Spinal cord (tissue), 10 donors: Measurements from ENCODE around the gene KLF9. TPM values are rescaled to one million over a fixed set of nuclear protein-coding genes. Genes with fewer than 3 reads are reported as not detected.

Experiments
- DNase-seq, 6 donors: peaks; one replicate each; pipeline versions ENCODE4 v3.0.0 to v3.0.0-alpha.2; 2013 to 2015; ENCODE audit warnings: low spot score in 6 of 6, low read depth in 4 of 6
- H3K27ac ChIP-seq: one replicate; pipeline ENCODE4 v1.5.1; 2013; ENCODE audit warnings: low read depth, low read length, control low read depth
- H3K27me3 ChIP-seq: one replicate; pipeline ENCODE4 v1.6.1; 2013; ENCODE audit warnings: low read length; ENCODE audit not compliant: control insufficient read depth, insufficient read depth
- H3K36me3 ChIP-seq: one replicate; pipeline ENCODE4 v1.6.1; 2013; ENCODE audit warnings: low read length; ENCODE audit not compliant: control insufficient read depth, insufficient read depth
- H3K4me1 ChIP-seq: one replicate; pipeline ENCODE4 v1.6.1; 2013; ENCODE audit warnings: low read length; ENCODE audit not compliant: control insufficient read depth, insufficient read depth
- H3K4me3 ChIP-seq: one replicate; pipeline ENCODE4 v1.5.1; 2013; ENCODE audit warnings: low read depth, low read length, control low read depth
- H3K9me3 ChIP-seq: one replicate; pipeline ENCODE4 v1.6.1; 2013; ENCODE audit warnings: low read length; ENCODE audit not compliant: control insufficient read depth, insufficient read depth
- WGBS: methylation state at CpG from one replicate; pipeline ENCODE4 v1.1.5; 2013; ENCODE audit warnings: missing lambda C conversion rate; ENCODE audit not compliant: insufficient coverage; 5-methylcytosine and 5-hydroxymethylcytosine counted together
- polyA plus RNA-seq, 2 donors: library from polyadenylated mRNA; unstranded; fragments of 120-200 nt; gene quantifications; one replicate each; pipeline ENCODE4 v1.2.1, GENCODE V29; 2013; ENCODE audit not compliant: insufficient read length in 2 of 2
- total RNA-seq, 2 donors: library from RNA; depleted of rRNA in 1 of 2; stranded (reverse); fragments of 120-200 nt in 1 of 2; fragments of >200 nt in 1 of 2; gene quantifications; one replicate each; pipeline versions ENCODE4 v1.2.3 to v1.2.4, GENCODE V29; 2013 to 2014
- donor health status: healthy.

KLF9 gene
- total and polyA plus RNA-seq, 4 donors: 8.5 to 25.3 (median 10.6) TPM

DNA sequence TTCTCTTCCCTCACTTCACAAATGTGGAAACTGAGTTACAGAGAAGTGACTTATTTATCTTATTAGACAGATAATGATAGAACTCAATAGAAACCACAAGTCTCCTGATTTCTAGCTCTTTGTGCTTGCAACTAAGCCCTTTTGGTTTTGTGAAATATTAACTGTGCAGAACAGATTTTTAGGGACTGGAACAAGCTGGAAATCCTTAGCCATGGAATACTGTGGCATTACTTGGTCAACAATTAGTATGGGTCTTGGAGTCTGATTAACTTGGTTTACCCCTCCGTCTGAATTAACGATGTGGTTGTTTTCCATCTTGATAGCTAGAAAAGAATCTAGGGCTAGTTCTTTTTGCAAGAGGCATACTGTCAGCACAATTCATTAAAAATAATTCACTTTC is 584 bp upstream of the KLF9 start:
- WGBS: no CpG with 5 or more reads among the region's 2 CpGs
- peaks cover 43% of the 10 kb centered on the region for H3K4me1 ChIP-seq
- no peak overlapping the region for H3K4me3 ChIP-seq
- H3K9me3 ChIP-seq: no peaks in the 10 kb centered on the region
- peaks cover 42% of the 10 kb centered on the region for H3K27me3 ChIP-seq
- peak overlapping the region; percentile 98 for H3K27ac ChIP-seq
- no peaks in the 10 kb centered on the region for H3K36me3 ChIP-seq
- no peak for DNase-seq

DNA sequence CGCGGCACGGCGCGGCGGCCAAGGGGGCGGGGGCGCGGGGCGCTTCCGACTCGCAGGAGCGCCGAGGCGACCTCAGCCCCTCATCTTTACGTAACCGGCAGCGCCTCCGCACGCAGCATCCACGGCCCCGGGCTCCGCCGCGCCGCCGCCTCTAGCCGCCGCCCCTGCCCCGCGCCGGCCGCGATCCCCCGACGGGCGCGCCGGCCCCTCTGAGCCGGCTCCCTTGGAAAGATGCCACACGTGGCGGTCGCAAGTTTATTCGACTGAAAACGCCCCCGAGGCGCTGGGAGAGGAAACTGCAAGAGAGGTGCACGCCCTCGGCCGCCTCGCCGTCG is 1.0 kb downstream of the KLF9 start:
- Histone ChIP-seq H3K27ac (peak overlapping the region; percentile 98), H3K4me3 (peak overlapping the region; percentile 80), H3K9me3 (no peaks in the 10 kb centered on the region), H3K36me3 (no peaks in the 10 kb centered on the region), H3K27me3 (peaks cover 33% of the 10 kb centered on the region), H3K4me1 (peaks cover 29% of the 10 kb centered on the region)
- WGBS: 0% methylated on average over 53 of the region's 53 CpGs
- DNase-seq: no peak

DNA sequence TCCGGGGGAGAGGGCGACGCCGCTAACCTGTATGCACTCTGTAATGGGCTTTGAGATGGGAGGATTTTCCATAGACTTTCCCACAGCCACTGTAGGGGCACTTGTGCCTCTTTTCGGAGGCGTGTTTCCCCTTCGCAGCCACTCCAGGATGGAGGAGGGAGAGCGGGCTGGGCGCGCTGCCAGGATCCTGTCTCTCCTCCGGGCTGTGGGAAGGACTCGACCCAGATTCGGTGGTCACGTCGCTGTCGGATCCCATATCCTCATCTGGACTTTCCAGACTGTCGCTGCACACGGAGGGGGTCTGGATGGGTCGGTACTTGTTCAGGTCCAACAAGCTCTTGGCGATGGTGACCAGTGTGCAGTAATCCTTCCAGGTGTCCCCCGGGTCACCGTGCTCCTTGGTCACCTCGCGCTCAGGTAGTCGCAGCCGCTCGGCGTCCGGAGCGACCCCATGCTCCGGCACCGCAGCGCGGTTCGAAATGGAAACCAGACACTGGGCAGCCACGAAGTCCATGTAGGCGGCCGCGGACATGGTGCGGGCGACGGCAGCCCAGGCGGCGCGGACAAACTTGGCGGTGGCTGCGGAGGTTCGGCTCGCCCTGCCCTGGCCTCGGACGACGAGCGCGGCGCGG is 1.5 kb downstream of the KLF9 start:
- Histone ChIP-seq H3K36me3 (no peaks in the 10 kb centered on the region), H3K4me1 (peaks cover 24% of the 10 kb centered on the region), H3K27ac (peak overlapping the region; percentile 98), H3K9me3 (no peaks in the 10 kb centered on the region), H3K27me3 (peaks cover 28% of the 10 kb centered on the region), H3K4me3 (peak overlapping the region; percentile 80)
- WGBS: 0% methylated on average over 54 of the region's 56 CpGs
- DNase-seq: peak in 2 of 6 donors; percentile 81 to 87

DNA sequence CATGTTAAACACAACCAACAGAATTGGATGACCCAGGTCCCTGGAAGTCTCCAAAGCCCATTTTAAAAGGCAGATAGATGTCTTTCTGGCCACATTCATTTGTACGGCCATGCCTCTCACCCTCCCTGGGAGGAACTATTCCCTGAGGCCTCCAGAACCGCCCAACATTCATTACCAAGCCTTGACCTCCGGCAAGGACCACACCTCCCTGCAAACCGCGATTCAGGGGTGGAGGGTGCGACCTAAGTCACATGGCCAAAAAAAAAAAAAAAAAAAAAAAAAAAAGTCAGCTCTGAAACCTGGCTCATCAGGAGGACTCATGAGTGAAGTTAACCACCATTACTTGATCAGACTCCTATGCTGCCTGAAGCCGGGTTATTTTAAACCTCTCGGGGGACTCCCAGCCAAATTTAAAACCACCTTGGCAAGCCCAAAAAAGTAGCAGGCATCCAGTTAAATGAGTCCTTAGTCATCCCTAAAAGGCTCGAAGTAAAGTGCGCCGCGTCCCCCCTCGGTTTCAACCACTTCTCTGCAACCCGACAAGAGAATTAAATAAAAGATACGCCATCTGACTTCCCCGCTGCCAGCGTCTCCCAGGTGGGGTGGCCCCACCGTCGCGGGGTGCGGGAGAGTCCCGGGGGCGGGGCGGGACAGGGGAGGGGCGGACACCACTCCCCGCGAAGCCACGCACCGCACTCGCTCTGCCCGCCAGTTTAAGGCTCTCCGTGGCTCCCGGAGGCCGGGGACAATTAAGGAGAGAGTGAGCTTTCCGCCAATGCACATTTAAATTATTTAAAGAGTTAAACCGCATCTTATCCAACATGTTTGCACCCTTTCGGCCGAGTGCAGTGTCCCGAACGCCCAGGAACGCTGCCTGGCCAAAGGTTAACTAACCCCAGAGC is 2.3 kb downstream of the KLF9 start:
- peak overlapping the region; percentile 98 for H3K27ac ChIP-seq
- WGBS: 5% methylated on average over 31 of the region's 41 CpGs
- peaks cover 23% of the 10 kb centered on the region for H3K4me1 ChIP-seq

DNA sequence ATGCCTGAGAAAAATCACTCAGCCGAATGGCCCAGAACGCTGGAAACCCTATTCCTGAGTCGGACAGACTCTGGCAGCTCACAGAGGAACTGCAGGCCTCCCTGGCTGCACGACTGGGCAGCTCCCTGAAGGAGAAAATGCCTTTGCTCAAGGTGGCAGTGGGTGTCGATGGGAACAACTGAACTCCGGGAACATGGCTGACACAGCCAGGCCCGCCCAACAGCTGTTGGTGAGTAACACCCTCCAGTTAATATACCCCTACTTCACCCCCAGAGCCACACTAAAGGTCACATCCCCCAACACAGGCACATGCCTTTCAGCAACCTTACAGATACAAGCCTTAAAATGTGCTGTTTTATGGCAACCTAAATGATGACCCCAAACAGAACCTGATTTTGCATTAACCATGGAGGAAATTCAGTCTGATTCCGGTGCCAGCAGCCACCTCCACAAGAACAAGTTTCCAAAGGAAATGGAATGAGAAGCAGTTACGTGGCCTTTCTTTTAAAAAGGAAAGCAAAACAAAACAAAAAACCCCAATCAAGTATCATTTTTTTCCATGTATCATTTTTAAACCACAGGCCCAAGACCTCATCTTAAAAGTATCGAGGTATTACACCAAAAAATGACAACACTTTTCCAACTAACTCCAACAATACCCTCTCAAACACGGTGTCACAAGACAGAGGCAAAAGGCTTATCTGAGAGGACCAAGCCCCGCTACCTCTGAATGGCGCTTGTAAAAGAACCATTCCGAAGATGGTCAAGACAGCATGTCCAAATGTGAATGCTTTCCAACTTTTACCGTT is 3.1 kb downstream of the KLF9 start:
- H3K4me3 ChIP-seq: peak overlapping the region; percentile 80
- DNase-seq: peak in 1 of 6 donors; percentile 22
- peak overlapping the region; percentile 98 for H3K27ac ChIP-seq
- WGBS: 56% methylated on average over 14 of the region's 15 CpGs
- no peaks in the 10 kb centered on the region for H3K36me3 ChIP-seq
- no peaks in the 10 kb centered on the region for H3K9me3 ChIP-seq
- peaks cover 21% of the 10 kb centered on the region for H3K27me3 ChIP-seq
- H3K4me1 ChIP-seq: peaks cover 25% of the 10 kb centered on the region

More for the DNA sequence above, 2.3 kb downstream of the KLF9 start:
- Histone ChIP-seq H3K4me3 (peak overlapping the region; percentile 80), H3K27me3 (peaks cover 23% of the 10 kb centered on the region), H3K36me3 (no peaks in the 10 kb centered on the region), H3K9me3 (no peaks in the 10 kb centered on the region)
- peak in 2 of 6 donors; percentile 36 to 38 for DNase-seq

DNA sequence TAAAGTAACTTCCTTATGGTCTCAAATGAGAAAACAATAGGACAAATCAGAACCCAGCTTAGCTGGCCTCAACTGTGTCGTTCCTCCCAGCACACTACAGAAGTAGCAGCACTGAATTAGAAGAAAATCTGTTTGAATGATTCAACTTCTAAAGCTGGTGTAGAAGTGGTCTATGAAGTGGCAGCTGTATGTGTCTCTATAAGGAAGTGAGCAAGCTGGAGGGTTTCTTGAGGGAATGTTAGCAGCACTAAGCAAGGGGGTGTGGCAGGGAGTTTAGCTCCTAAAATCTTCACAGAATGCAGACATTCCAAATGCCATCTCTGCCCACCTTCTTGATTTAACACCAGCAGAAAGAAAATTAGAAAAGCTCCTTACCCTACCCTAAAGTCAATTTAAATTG is 4.1 kb downstream of the KLF9 start:
- peaks cover 31% of the 10 kb centered on the region for H3K4me1 ChIP-seq
- peak overlapping the region; percentile 98 for H3K27ac ChIP-seq
- WGBS: no CpG with 5 or more reads among the region's 1 CpG
- peaks cover 17% of the 10 kb centered on the region for H3K27me3 ChIP-seq
- no peak for DNase-seq
- no peaks in the 10 kb centered on the region for H3K36me3 ChIP-seq
- no peak overlapping the region for H3K4me3 ChIP-seq
- H3K9me3 ChIP-seq: no peaks in the 10 kb centered on the region

DNA sequence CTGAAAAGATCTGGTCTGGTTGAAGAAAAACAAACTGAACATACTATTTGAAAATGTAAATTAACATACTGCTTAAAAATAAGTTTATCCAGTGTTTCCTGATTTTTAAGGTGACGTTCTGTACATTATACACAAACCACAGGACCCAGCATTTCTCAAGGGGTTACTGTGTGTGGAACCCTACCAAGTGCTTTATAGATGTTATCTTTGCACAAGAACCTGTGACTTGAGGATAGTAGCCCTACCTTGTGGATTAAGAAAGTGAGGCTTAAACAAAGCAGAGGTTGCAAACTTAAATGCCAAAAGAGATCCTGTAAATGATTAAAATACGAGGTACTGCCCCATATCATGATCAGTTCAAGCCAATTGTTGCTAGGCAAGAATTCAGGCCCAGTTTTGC is 4.7 kb downstream of the KLF9 start:
- WGBS: no CpG with 5 or more reads among the region's 2 CpGs
- peaks cover 14% of the 10 kb centered on the region for H3K27me3 ChIP-seq
- H3K27ac ChIP-seq: no peak overlapping the region
- H3K36me3 ChIP-seq: no peaks in the 10 kb centered on the region
- no peak overlapping the region for H3K4me3 ChIP-seq
- H3K9me3 ChIP-seq: no peaks in the 10 kb centered on the region
- peaks cover 31% of the 10 kb centered on the region for H3K4me1 ChIP-seq
- DNase-seq: no peak

DNA sequence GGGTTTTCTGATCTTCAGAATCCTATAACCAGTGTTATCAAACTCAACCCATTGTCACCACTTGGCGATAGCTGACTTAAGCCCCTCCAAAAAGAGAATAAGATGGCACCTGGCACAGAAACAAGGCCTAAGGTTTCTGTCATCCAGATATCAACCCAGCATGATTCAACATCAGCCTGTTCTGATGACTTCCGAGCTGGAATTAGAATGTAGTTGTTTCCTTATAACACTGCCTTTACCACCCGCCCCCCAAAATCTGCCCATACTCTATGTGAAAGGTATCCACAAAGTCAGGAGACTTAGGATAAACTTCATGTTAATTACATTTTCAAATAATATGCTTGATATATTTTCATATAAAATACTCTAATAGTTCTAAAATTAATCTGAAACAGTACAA is 5.2 kb downstream of the KLF9 start:
- Histone ChIP-seq H3K36me3 (no peaks in the 10 kb centered on the region), H3K9me3 (no peaks in the 10 kb centered on the region), H3K27me3 (peaks cover 14% of the 10 kb centered on the region), H3K27ac (no peak overlapping the region), H3K4me1 (peaks cover 31% of the 10 kb centered on the region), H3K4me3 (no peak overlapping the region)
- DNase-seq: no peak
- 100% methylated on average over 1 of the region's 3 CpGs for WGBS

DNA sequence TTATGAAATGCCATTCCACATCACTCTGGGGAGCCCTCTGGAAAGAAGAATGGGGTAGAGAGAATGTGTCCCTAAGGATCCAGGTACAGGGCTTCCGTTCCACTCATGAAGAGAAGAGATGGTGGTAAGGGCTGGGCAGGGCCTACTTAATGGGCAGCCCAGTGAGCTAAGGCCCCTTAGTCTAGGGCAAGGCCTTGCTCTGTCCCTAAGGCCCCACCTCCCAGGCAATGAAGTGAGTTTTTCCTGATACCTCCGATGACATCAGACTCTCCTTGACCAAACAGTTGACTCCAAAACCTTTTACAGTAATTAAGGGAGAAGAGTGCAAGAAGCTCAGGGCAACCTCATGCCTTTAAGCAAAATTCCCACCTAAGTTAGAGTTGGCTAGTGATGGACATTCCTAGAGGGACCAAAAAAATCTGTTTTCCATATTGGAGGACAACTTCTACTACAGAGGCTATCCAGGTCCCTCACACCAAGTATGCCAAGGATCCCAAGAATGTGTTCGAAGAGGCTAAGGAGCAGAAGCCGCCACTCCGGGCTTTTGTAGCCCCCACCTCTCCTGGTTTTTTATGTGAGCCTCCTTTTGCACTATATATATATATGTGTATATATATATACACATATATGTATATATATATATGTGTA is 5.9 kb downstream of the KLF9 start:
- Histone ChIP-seq H3K27ac (no peak overlapping the region), H3K4me3 (no peak overlapping the region), H3K4me1 (peaks cover 24% of the 10 kb centered on the region), H3K9me3 (no peaks in the 10 kb centered on the region), H3K36me3 (no peaks in the 10 kb centered on the region), H3K27me3 (peaks cover 9% of the 10 kb centered on the region)
- DNase-seq: no peak
- WGBS: no CpG with 5 or more reads among the region's 5 CpGs
